GM23248 (cell line): ENCODE measurements around the gene BMP10. TPM values are rescaled to one million over a fixed set of nuclear protein-coding genes. Genes with fewer than 3 reads are reported as not detected.

ENCODE experiments used
- DNase-seq: peaks from one replicate; pipeline ENCODE4 v3.0.0-alpha.2; 2015
- H2AFZ ChIP-seq: fragments of 200-600 bp; sonication (generic); 2 replicates; pipeline ENCODE4 v1.6.1; 2016; ENCODE audit warnings: antibody characterized with exemption
- H3F3A ChIP-seq: fragments of 200-600 bp; sonication (generic); 2 replicates; pipeline ENCODE4 v1.6.1; 2016; ENCODE audit warnings: mild to moderate bottlenecking, antibody characterized with exemption, mixed run types; ENCODE audit not compliant: insufficient read depth
- H3K27ac ChIP-seq: fragments of 200-600 bp; sonication (generic); 2 replicates; pipeline ENCODE4 v1.5.1; 2016; ENCODE audit warnings: mild to moderate bottlenecking
- H3K27me3 ChIP-seq: fragments of 200-600 bp; sonication (generic); replicated peaks from 2 replicates; pipeline ENCODE4 v1.6.1; 2016; ENCODE audit warnings: mild to moderate bottlenecking; ENCODE audit not compliant: insufficient read depth
- H3K36me3 ChIP-seq: fragments of 200-600 bp; sonication (generic); 2 replicates; pipeline ENCODE4 v1.6.1; 2016; ENCODE audit warnings: low read depth, mild to moderate bottlenecking
- H3K4me1 ChIP-seq: fragments of 200-600 bp; sonication (generic); 2 replicates; pipeline ENCODE4 v1.6.1; 2016; ENCODE audit warnings: mild to moderate bottlenecking; ENCODE audit not compliant: insufficient read depth
- H3K4me2 ChIP-seq: fragments of 200-600 bp; sonication (generic); one replicate; pipeline ENCODE4 v1.6.1; 2016; ENCODE audit warnings: mild to moderate bottlenecking; ENCODE audit not compliant: unreplicated experiment
- H3K4me3 ChIP-seq: fragments of 200-600 bp; sonication (generic); 2 replicates; pipeline ENCODE4 v1.5.1; 2016; ENCODE audit warnings: mild to moderate bottlenecking
- H3K79me2 ChIP-seq: fragments of 200-600 bp; sonication (generic); 2 replicates; pipeline ENCODE4 v1.6.1; 2016; ENCODE audit warnings: mild to moderate bottlenecking; ENCODE audit not compliant: insufficient read depth
- H3K9ac ChIP-seq: fragments of 200-600 bp; sonication (generic); 2 replicates; pipeline ENCODE4 v1.6.1; 2016; ENCODE audit warnings: mild to moderate bottlenecking
- H3K9me2 ChIP-seq: fragments of 200-600 bp; sonication (generic); 2 replicates; pipeline ENCODE4 v1.6.1; 2016; ENCODE audit warnings: mixed run types, mild to moderate bottlenecking, moderate library complexity; ENCODE audit not compliant: insufficient read depth
- H3K9me3 ChIP-seq: fragments of 200-600 bp; sonication (generic); one replicate; pipeline ENCODE4 v1.6.1; 2017; ENCODE audit warnings: low read depth
- H4K20me1 ChIP-seq: fragments of 200-600 bp; sonication (generic); 2 replicates; pipeline ENCODE4 v1.6.0; 2016; ENCODE audit not compliant: insufficient read depth
- EZH2 ChIP-seq: fragments of 200-600 bp; sonication (generic); IDR thresholded peaks from 2 replicates; pipeline ENCODE4 v1.6.1; 2018; ENCODE audit warnings: antibody characterized with exemption, mild to moderate bottlenecking; ENCODE audit not compliant: insufficient read depth, poor library complexity, severe bottlenecking
- EZH2phosphoT487 ChIP-seq: fragments of 200-600 bp; sonication (generic); IDR thresholded peaks from 2 replicates; pipeline ENCODE4 v1.6.1; 2018; ENCODE audit warnings: antibody characterized with exemption, moderate library complexity, mild to moderate bottlenecking, low read depth; ENCODE audit not compliant: insufficient read depth
- WGBS, 2 experiments: methylation state at CpG; one replicate each; pipeline ENCODE4 v1.1.6; 2015 to 2017; ENCODE audit warnings: low lambda C conversion rate in 2 of 2, low coverage in 1 of 2; ENCODE audit errors: missing lambda C conversion rate in 2 of 2; 5-methylcytosine and 5-hydroxymethylcytosine counted together
- in situ Hi-C: fragments of 300-500 bp; cut with MboI; formaldehyde crosslinking; loops from 2 replicates; pipeline ENCODE4 v1.15.0; 2020
- polyA plus RNA-seq: library from polyadenylated mRNA; unstranded; fragments of >200 nt; fragmentation: Nextera tagmentation; extraction: Ambion mirVana; gene quantifications from 2 replicates; pipeline ENCODE4 v1.2.1, GENCODE V29; 2016
- total RNA-seq: library from RNA; depleted of rRNA; stranded (reverse); fragments of >200 nt; shearing (Covaris generic); gene quantifications from 2 replicates; pipeline ENCODE4 v1.2.3, GENCODE V29; 2014; rRNA removed

The BMP10 gene
- total RNA-seq (not detected in 2 replicates), polyA plus RNA-seq (not detected in 2 replicates)

- no peaks in the 10 kb centered on the region for H3K9me2 ChIP-seq
- no peaks in the 10 kb centered on the region for H3K79me2 ChIP-seq
- in situ Hi-C loops, result no loop called here
- no peak for DNase-seq
- no peaks in the 10 kb centered on the region for H3K9me3 ChIP-seq
- no peaks in the 10 kb centered on the region for H3K4me1 ChIP-seq
- TF ChIP-seq EZH2 (no peak), EZH2phosphoT487 (no peak)
- no peak within 1 kb of the TSS for H3K4me3 ChIP-seq
- 61 to 71% methylated on average over 6 of the region's 6 CpGs for WGBS, 2 experiments
- no peak within 1 kb of the TSS for H2AFZ ChIP-seq
- no peaks in the 10 kb centered on the region for H3F3A ChIP-seq
- H3K27me3 ChIP-seq, result peaks cover 16% of the 10 kb centered on the region
- H3K9ac ChIP-seq, result no peak within 1 kb of the TSS
- H3K27ac ChIP-seq, result no peak within 1 kb of the TSS
- no peak within 1 kb of the TSS for H3K4me2 ChIP-seq
- no peaks in the 10 kb centered on the region for H3K36me3 ChIP-seq
- no peaks in the 10 kb centered on the region for H4K20me1 ChIP-seq
Observed at GRCh38 chr2:68871159-68871764, at the start of gene BMP10. Gene BMP10, minus strand, starts transcription at chr2:68871397. Its CDS starts 39 bp downstream, at chr2:68871358.

GRCh38 chr2:68920481-68921170, 49.4 kb upstream of the BMP10 start:
- TF ChIP-seq EZH2 (no peak), EZH2phosphoT487 (no peak)
- Histone ChIP-seq H3K36me3 (no peaks in the 10 kb centered on the region), H2AFZ (no peak overlapping the region), H4K20me1 (no peaks in the 10 kb centered on the region), H3K4me1 (no peaks in the 10 kb centered on the region), H3K4me2 (no peak overlapping the region), H3K9ac (no peak overlapping the region), H3K4me3 (no peak overlapping the region), H3F3A (no peaks in the 10 kb centered on the region), H3K9me3 (no peaks in the 10 kb centered on the region), H3K79me2 (no peaks in the 10 kb centered on the region), H3K27ac (no peak overlapping the region), H3K27me3 (peaks cover 8% of the 10 kb centered on the region; the same call in 1 of the 2 replicates), H3K9me2 (no peaks in the 10 kb centered on the region)
- in situ Hi-C loops, result no loop called here
- no peak for DNase-seq
- WGBS, 2 experiments, result 83 to 90% methylated on average over 6 of the region's 6 CpGs

- Histone ChIP-seq H3K4me2 (no peak overlapping the region), H3K4me3 (no peak overlapping the region), H3K36me3 (no peaks in the 10 kb centered on the region), H3K9me3 (no peaks in the 10 kb centered on the region), H3F3A (no peaks in the 10 kb centered on the region), H2AFZ (no peak overlapping the region), H3K27ac (no peak overlapping the region), H3K27me3 (peaks cover 8% of the 10 kb centered on the region; the same call in 1 of the 2 replicates), H4K20me1 (no peaks in the 10 kb centered on the region), H3K9ac (no peak overlapping the region), H3K4me1 (no peaks in the 10 kb centered on the region), H3K79me2 (no peaks in the 10 kb centered on the region), H3K9me2 (no peaks in the 10 kb centered on the region)
- no peak for TF ChIP-seq EZH2
- no peak for TF ChIP-seq EZH2phosphoT487
- no peak for DNase-seq
- in situ Hi-C loops, result loop anchor here (10.0 kb wide), 1 partner anchor 434 kb away; no protein-coding TSS in a partner anchor
- 87 to 89% methylated on average over 7 of the region's 7 CpGs for WGBS, 2 experiments
Observed at GRCh38 chr2:68918497-68918896, 47.3 kb upstream of the BMP10 start.

- in situ Hi-C loops, result loop anchor here (10.0 kb wide), 1 partner anchor 432 kb away; no protein-coding TSS in a partner anchor
Observed at GRCh38 chr2:68917034-68917718, 46.0 kb upstream of the BMP10 start.

More at GRCh38 chr2:68917034-68917718, 46.0 kb upstream of the BMP10 start:
- no peak overlapping the region for H3K9ac ChIP-seq
- no peak overlapping the region for H2AFZ ChIP-seq
- H3K9me3 ChIP-seq, result no peaks in the 10 kb centered on the region
- no peaks in the 10 kb centered on the region for H3F3A ChIP-seq
- H3K9me2 ChIP-seq, result no peaks in the 10 kb centered on the region
- no peaks in the 10 kb centered on the region for H3K36me3 ChIP-seq
- H3K79me2 ChIP-seq, result no peaks in the 10 kb centered on the region
- TF ChIP-seq EZH2, result no peak
- TF ChIP-seq EZH2phosphoT487, result no peak
- no peak overlapping the region for H3K4me3 ChIP-seq
- H3K4me1 ChIP-seq, result no peaks in the 10 kb centered on the region
- 41 to 46% methylated on average over 3 of the region's 3 CpGs for WGBS, 2 experiments
- DNase-seq, result no peak
- peaks cover 8% of the 10 kb centered on the region; the same call in 1 of the 2 replicates for H3K27me3 ChIP-seq
- no peak overlapping the region for H3K27ac ChIP-seq
- H4K20me1 ChIP-seq, result no peaks in the 10 kb centered on the region
- H3K4me2 ChIP-seq, result no peak overlapping the region
